Spleen (tissue), 11 donors: Measurements from ENCODE around the gene CNIH2. TPM values are rescaled to one million over a fixed set of nuclear protein-coding genes. Genes with fewer than 3 reads are reported as not detected.

Experiments
- DNase-seq: peaks from one replicate; pipeline ENCODE4 v3.0.0-alpha.2; 2020
- H3K27ac ChIP-seq, 8 donors: fragments of 200-600 bp; sonication (generic) in 7 of 8; 1 replicate in 4 of 8; 2 replicates in 4 of 8; pipeline versions ENCODE4 v1.5.0 to v1.8.0; 2016 to 2021; ENCODE audit warnings: inconsistent platforms in 4 of 8, mild to moderate bottlenecking in 4 of 8, moderate library complexity in 1 of 8
- H3K27me3 ChIP-seq, 7 donors: fragments of 200-600 bp; sonication (generic) in 6 of 7; replicated peaks in 1 of 7; 1 replicate in 4 of 7; 2 replicates in 3 of 7; pipeline versions ENCODE4 v1.5.0 to v1.8.0; 2016 to 2021; ENCODE audit warnings: inconsistent platforms in 3 of 7, mild to moderate bottlenecking in 1 of 7
- H3K36me3 ChIP-seq, 6 donors: fragments of 200-600 bp; sonication (generic) in 5 of 6; 1 replicate in 4 of 6; 2 replicates in 2 of 6; pipeline versions ENCODE4 v1.5.0 to v1.8.0; 2016 to 2021; ENCODE audit warnings: inconsistent platforms in 2 of 6
- H3K4me1 ChIP-seq, 6 donors: fragments of 200-600 bp; sonication (generic) in 5 of 6; 1 replicate in 3 of 6; 2 replicates in 3 of 6; pipeline versions ENCODE4 v1.5.0 to v1.8.0; 2016 to 2021; ENCODE audit warnings: inconsistent platforms in 3 of 6
- H3K4me3 ChIP-seq, 8 donors: fragments of 200-600 bp; sonication (generic) in 7 of 8; 1 replicate in 4 of 8; 2 replicates in 4 of 8; pipeline versions ENCODE4 v1.5.0 to v1.8.0; 2016 to 2021; ENCODE audit warnings: inconsistent platforms in 4 of 8, mild to moderate bottlenecking in 4 of 8, moderate library complexity in 2 of 8
- H3K9me3 ChIP-seq, 8 donors: fragments of 200-600 bp; sonication (generic) in 7 of 8; 1 replicate in 4 of 8; 2 replicates in 4 of 8; pipeline versions ENCODE4 v1.5.0 to v1.8.0; 2016 to 2021; ENCODE audit warnings: inconsistent platforms in 4 of 8
- CTCF ChIP-seq, 11 experiments: fragments of 200-600 bp in 7 of 11; fragments of 450-650 bp in 4 of 11; sonication (generic) in 4 of 11; IDR thresholded peaks in 8 of 11; conservative IDR thresholded peaks in 3 of 11; 1 replicate in 7 of 11; 2 replicates in 4 of 11; pipeline versions ENCODE4 v1.4.0 to v1.8.0; 2016 to 2021; ENCODE audit warnings: antibody characterized with exemption in 11 of 11, inconsistent platforms in 4 of 11, mild to moderate bottlenecking in 1 of 11
- POLR2A ChIP-seq, 3 donors: fragments of 450-650 bp; IDR thresholded peaks; one replicate each; pipeline ENCODE4 v1.5.1; 2017; ENCODE audit warnings: antibody characterized with exemption in 3 of 3, mild to moderate bottlenecking in 1 of 3
- POLR2AphosphoS5 ChIP-seq, 3 donors: sonication (generic); formaldehyde crosslinking; IDR thresholded peaks; one replicate each; pipeline ENCODE4 v1.5.1; 2017; ENCODE audit warnings: antibody characterized with exemption in 3 of 3
- WGBS, 5 donors: extraction: QIAGEN DNeasy Blood & Tissue Kit in 3 of 5; methylation state at CpG; one replicate each; pipeline versions ENCODE4 v1.1.5 to v1.1.7; 2013 to 2018; 5-methylcytosine and 5-hydroxymethylcytosine counted together
- intact Hi-C: fragments of 100-400 bp; cut with DNase I; formaldehyde crosslinking; loops from one replicate; pipeline ENCODE4 v1.15.0; 2023; ENCODE audit warnings: low total_unique reads
- polyA plus RNA-seq, 3 donors: library from polyadenylated mRNA; stranded (reverse); fragments of 200-250 nt; gene quantifications; one replicate each; pipeline ENCODE4 v1.2.1, GENCODE V29; 2013
- total RNA-seq, 7 donors: library from RNA; depleted of rRNA in 3 of 7; stranded (reverse); fragments of >200 nt in 3 of 7; fragmentation: NEBNext Ultra II Directional in 4 of 7; extraction: Animal tissue kit (Norgen Biotek cat#: 25700) in 4 of 7; gene quantifications; one replicate each; pipeline versions ENCODE4 v1.1.0 to v1.2.1, GENCODE V29; 2016 to 2021
- donor health status: healthy with polysubstance abuse.
- donor health status: DM: no; HTN: no; CAD: no; lungs with moderate emphysema.
- donor health status: DM: no; HTN: no; CAD: no.
- donor health status: Bipolar disorder and iron deficiency.
- donor health status: healthy.
- donor health status: DM: no; HTN: no; CAD: no.
- donor health status: DM: yes; HTN: yes; CAD: no.

Gene CNIH2
- total and polyA plus RNA-seq, 10 donors, result 0.20 to 1.9 (median 0.77) TPM; not detected in 2

- Histone ChIP-seq H3K36me3 (peaks cover 0 to 4% (median 0%) of the 10 kb centered on the region in 6 donors), H3K9me3 (no peaks in the 10 kb centered on the region), H3K4me1 (peaks cover 16 to 59% (median 41%) of the 10 kb centered on the region in 6 donors), H3K27me3 (no peaks in the 10 kb centered on the region), H3K4me3 (no peak overlapping the region), H3K27ac (peak overlapping the region in 7 of 8 donors; percentile 2 to 71 (median 54))
- WGBS, 5 donors, result 28 to 58% (median 37%) methylated on average over 16 to 21 of the region's 21 CpGs
- peak in 1 of 3 donors; percentile 51 for TF ChIP-seq POLR2AphosphoS5 (IDR thresholded peaks at IDR 0.05)
- TF ChIP-seq POLR2A (IDR thresholded peaks at IDR 0.05), result no peak
- no peak for DNase-seq
- intact Hi-C loops, result no loop called here
These were observed 48.5 kb downstream of the CNIH2 start for GRCh38 chr11:66326261-66327111.

- no peak overlapping the region for H3K4me3 ChIP-seq
- peaks cover 16 to 59% (median 41%) of the 10 kb centered on the region in 6 donors for H3K4me1 ChIP-seq
- 83 to 88% (median 87%) methylated on average over 10 of the region's 10 CpGs for WGBS, 5 donors
- H3K27ac ChIP-seq, result peak overlapping the region in 7 of 8 donors; percentile 2 to 71 (median 54)
- no peak for TF ChIP-seq CTCF (IDR thresholded peaks at IDR 0.05 in 8 of 11, conservative IDR thresholded peaks at IDR 0.05 in 3 of 11)
- no peak for TF ChIP-seq POLR2AphosphoS5 (IDR thresholded peaks at IDR 0.05)
- TF ChIP-seq POLR2A (IDR thresholded peaks at IDR 0.05), result no peak
- H3K36me3 ChIP-seq, result peaks cover 0 to 13% (median 4%) of the 10 kb centered on the region in 6 donors
- no peak for DNase-seq
- no peaks in the 10 kb centered on the region for H3K27me3 ChIP-seq
- no peaks in the 10 kb centered on the region for H3K9me3 ChIP-seq
- intact Hi-C loops, result loop anchor here (2.0 kb wide), 1 partner anchor 15 kb away; no protein-coding TSS in a partner anchor
These were observed 49.4 kb downstream of the CNIH2 start for GRCh38 chr11:66327171-66328030.

DNA sequence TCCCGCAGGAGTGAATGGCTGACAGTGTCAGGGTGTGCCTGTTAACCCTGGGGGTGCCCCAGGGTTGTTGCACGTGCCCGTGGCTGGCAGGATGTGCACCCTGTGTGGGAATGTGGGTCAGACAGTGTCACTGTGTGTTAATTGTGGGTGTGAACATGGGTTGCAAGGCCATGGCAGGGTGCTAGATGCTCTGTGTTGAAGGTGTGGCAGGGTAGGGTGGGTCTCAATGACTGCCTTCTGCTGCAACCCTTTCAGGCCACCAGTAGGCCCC is 50.0 kb downstream of the CNIH2 start:
- intact Hi-C loops, result loop anchor here (2.0 kb wide), 1 partner anchor 15 kb away; no protein-coding TSS in a partner anchor
- H3K27ac ChIP-seq, result peak overlapping the region in 5 of 8 donors; percentile 44 to 71 (median 59)
- H3K9me3 ChIP-seq, result no peaks in the 10 kb centered on the region
- DNase-seq, result no peak
- no peaks in the 10 kb centered on the region for H3K27me3 ChIP-seq
- 37 to 67% (median 58%) methylated on average over 2 to 3 of the region's 3 CpGs for WGBS, 5 donors
- peaks cover 16 to 59% (median 41%) of the 10 kb centered on the region in 6 donors for H3K4me1 ChIP-seq
- peaks cover 0 to 18% (median 9%) of the 10 kb centered on the region in 6 donors for H3K36me3 ChIP-seq
- TF ChIP-seq POLR2A (IDR thresholded peaks at IDR 0.05) (no peak), POLR2AphosphoS5 (IDR thresholded peaks at IDR 0.05) (no peak)
- H3K4me3 ChIP-seq, result peak overlapping the region in 1 of 8 donors; percentile 31

GRCh38 chr11:66328302-66329144 is 50.5 kb downstream of the CNIH2 start:
- TF ChIP-seq CTCF (IDR thresholded peaks at IDR 0.05 in 8 of 11, conservative IDR thresholded peaks at IDR 0.05 in 3 of 11), result peak; percentile 97 to 99 (median 98)
- no peak for TF ChIP-seq POLR2A (IDR thresholded peaks at IDR 0.05)
- TF ChIP-seq POLR2AphosphoS5 (IDR thresholded peaks at IDR 0.05), result peak; percentile 72 to 81 (median 74)
- intact Hi-C loops, result loop anchor here (2.0 kb wide), 1 partner anchor 16 kb away; no protein-coding TSS in a partner anchor
- H3K36me3 ChIP-seq, result peaks cover 0 to 24% (median 11%) of the 10 kb centered on the region in 6 donors
- peak overlapping the region in 1 of 8 donors; percentile 31 for H3K4me3 ChIP-seq
- peak; percentile 93 for DNase-seq
- H3K27ac ChIP-seq, result peak overlapping the region in 6 of 8 donors; percentile 32 to 71 (median 54)
- H3K4me1 ChIP-seq, result peaks cover 16 to 59% (median 41%) of the 10 kb centered on the region in 6 donors
- H3K27me3 ChIP-seq, result no peaks in the 10 kb centered on the region
- WGBS, 5 donors, result 8 to 13% (median 12%) methylated on average over 13 to 19 of the region's 19 CpGs
- no peaks in the 10 kb centered on the region for H3K9me3 ChIP-seq
